ENCODE results near the gene LRP2.
"Not testable (repeated sequence)": the region's sequence is repeated elsewhere in the genome, so short reads cannot be mapped to it uniquely, and the experiment has no call there.

The LRP2 gene

DNA sequence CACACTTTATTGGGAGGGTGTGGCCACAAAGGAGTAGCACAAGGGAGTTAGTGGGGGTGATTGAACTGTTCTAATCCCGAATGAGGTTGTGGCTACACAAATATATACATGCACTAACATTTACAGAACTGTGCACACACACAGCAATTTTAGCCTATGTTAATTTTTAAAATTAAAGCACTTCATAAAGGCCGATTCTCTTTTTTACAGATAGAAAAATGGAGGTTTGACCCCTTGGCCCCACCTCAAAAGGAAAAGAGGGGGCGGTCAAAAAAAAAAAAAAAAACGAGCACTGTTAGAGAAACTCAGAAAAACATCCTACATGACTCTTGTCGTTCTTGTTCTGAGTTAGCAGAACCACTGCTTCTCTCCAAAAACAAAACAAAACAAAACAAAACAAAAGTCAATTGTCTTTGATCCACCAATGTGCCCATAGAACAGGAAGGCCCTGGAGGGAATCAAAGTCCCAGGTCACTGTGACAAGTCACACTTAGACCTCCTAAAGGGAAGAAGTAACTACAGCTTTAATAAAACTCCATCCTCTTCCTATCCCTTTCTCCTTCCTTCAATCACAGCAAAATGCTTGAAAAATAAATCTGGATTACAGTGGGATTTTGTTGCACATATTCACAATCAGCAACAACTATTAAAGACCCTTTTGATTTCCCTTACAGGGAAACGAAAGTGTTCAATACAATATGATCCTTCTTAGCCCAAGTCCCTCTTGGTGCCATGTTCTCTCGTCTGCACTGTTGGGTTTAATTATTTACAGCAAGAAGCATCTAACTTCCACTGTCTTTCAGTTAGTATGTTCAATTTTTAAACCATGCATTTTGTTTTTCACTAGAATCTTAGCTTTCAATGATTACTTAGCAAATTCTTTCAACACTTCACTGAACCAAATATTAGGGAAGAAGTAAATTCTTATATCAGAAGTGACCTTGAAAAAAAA is 16.6 kb downstream of the LRP2 start:
- DNase-seq = no peak

GRCh38 chr2:169344736-169345485 is 17.4 kb downstream of the LRP2 start:
- DNase-seq = no peak

- DNase-seq = no peak
These were observed 19.1 kb downstream of the LRP2 start for GRCh38 chr2:169343202-169343601.

GRCh38 chr2:169339657-169340056 is 22.7 kb downstream of the LRP2 start:
- DNase-seq = no peak

GRCh38 chr2:169336695-169337094 is 25.6 kb downstream of the LRP2 start:
- no peak for DNase-seq

- no peak for DNase-seq
These were observed 31.7 kb downstream of the LRP2 start for GRCh38 chr2:169330555-169331198.

- DNase-seq = no peak
These were observed 32.4 kb downstream of the LRP2 start for GRCh38 chr2:169329688-169330554.

- no peak for DNase-seq
These were observed 33.5 kb downstream of the LRP2 start for GRCh38 chr2:169328785-169329184.

DNA sequence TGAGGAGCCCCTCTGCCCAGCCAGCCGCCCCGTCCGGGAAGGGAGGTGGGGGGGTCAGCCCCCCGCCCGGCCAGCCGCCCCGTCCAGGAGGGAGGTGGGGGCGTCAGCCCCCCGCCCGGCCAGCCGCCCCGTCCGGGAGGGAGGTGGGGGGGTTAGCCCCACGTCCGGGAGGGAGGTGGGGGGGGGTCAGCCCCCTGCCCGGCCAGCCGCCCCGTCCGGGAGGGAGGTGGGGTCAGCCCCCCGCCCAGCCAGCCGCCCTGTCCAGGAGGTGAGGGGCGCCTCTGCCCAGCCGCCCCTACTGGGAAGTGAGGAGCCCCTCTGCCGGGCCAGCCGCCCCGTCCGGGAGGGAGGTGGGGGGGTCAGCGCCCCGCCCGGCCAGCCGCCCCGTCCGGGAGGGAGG is 34.5 kb downstream of the LRP2 start:
- not testable (repeated sequence) for DNase-seq

DNA sequence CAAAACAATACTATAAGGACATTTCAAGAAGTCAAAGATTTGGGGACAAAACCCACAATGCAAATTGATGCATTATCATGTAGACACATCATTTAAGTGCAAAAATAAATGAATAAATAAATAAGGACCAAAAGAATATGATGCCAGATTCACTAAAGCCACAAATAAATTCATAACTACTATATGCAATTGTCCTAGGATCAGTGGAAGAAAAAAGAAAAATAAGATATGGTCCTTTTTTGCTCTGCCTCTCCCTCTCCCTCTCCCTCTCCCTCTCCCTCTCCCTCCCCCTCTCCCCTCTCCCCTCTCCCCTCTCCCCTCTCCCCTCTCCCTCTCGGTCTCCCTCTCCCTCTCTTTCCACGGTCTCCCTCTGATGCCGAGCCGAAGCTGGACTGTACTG is 36.4 kb downstream of the LRP2 start:
- not testable (repeated sequence) for DNase-seq

- no peak for DNase-seq
These were observed 37.6 kb downstream of the LRP2 start for GRCh38 chr2:169324581-169325260.

GRCh38 chr2:169323841-169324240 is 38.5 kb downstream of the LRP2 start:
- DNase-seq = no peak

- DNase-seq = no peak
These were observed 41.8 kb downstream of the LRP2 start for GRCh38 chr2:169320561-169320960.

GRCh38 chr2:169315357-169315756 is 47.0 kb downstream of the LRP2 start:
- no peak for DNase-seq

DNA sequence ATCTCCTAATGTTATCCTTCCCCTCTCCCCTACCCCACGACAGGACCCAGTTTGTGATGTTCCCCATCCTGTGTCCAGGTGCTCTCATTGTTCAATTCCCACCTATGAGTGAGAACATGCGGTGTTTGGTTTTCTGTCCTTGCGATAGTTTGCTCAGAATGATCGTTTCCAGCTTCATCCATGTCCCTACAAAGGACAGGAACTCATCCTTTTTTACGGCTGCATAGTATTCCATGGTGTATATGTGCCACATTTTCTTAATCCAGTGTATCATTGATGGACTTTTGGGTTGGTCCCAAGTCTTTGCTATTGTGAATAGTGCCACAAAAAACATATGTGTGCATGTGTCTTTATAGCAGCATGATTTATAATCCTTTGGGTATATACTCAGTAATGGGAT is 54.0 kb downstream of the LRP2 start:
- DNase-seq = not testable (repeated sequence)

DNA sequence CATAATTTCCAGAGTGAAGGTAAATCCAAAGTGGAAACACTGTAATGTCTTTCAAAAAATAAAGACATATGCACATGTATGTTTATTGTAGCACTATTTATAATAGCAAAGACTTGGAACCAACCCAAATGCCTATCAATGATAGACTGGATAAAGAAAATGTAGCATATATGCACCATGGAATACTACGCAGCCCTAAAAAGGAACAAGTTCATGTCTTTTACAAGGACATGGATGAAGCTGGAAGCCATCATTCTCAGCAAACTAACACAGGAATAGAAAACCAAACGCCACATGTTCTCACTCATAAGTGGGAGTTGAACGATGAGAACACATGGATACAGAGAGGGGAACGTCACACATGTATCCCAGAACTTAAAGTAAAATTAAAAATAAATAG is 57.6 kb downstream of the LRP2 start:
- not testable (repeated sequence) for DNase-seq

GRCh38 chr2:169303579-169304305 is 58.6 kb downstream of the LRP2 start:
- no peak for DNase-seq

- DNase-seq = no peak
These were observed 60.0 kb downstream of the LRP2 start for GRCh38 chr2:169302364-169302763.

DNA sequence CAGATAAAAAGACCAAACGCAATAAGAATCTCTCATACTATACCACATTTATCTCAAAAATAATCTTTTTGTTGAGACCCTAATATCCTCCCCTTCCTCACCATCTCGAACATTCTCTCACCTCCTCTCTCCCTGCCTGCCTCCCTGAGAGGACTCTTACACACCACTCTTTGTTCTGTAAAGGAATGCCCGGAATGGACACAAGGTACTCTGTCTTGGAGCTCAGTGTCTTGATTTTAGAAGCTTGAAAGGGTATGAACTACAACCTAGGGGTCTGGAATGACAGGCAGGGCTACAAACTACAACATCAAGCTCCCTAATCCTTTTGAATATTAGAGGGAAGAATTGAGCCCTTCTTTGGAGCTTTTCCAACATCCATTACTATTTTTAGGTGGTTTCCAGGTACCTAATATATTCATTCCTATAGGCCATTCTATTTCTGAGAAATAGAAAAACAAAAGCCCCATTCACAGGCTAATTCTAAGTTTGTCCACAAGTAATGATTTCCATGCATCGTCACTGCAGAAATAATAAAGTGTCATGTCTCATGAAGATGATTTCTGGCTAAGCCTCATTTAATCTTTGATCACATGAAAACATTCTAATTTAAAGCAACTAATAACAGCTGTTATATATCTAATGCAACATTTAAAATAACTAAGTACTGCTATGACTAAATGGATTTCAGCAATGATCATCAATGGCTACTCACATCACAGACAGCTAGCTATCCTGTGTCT is 60.6 kb downstream of the LRP2 start:
- no peak for DNase-seq

Measured in Kasumi-1 (cell line).